Stimulated activated CD8-positive, alpha-beta memory T cell treated with anti-CD3 and anti-CD28 coated beads, Interleukin-7, amount 100 ng/mL, for 24 hours (primary cell): Measurements from ENCODE around the gene ADGRG2.

Experiments
- DNase-seq: peaks from one replicate; pipeline ENCODE4 v3.0.0-alpha.2; 2020; ENCODE audit warnings: low read depth

ADGRG2 gene, protein sequence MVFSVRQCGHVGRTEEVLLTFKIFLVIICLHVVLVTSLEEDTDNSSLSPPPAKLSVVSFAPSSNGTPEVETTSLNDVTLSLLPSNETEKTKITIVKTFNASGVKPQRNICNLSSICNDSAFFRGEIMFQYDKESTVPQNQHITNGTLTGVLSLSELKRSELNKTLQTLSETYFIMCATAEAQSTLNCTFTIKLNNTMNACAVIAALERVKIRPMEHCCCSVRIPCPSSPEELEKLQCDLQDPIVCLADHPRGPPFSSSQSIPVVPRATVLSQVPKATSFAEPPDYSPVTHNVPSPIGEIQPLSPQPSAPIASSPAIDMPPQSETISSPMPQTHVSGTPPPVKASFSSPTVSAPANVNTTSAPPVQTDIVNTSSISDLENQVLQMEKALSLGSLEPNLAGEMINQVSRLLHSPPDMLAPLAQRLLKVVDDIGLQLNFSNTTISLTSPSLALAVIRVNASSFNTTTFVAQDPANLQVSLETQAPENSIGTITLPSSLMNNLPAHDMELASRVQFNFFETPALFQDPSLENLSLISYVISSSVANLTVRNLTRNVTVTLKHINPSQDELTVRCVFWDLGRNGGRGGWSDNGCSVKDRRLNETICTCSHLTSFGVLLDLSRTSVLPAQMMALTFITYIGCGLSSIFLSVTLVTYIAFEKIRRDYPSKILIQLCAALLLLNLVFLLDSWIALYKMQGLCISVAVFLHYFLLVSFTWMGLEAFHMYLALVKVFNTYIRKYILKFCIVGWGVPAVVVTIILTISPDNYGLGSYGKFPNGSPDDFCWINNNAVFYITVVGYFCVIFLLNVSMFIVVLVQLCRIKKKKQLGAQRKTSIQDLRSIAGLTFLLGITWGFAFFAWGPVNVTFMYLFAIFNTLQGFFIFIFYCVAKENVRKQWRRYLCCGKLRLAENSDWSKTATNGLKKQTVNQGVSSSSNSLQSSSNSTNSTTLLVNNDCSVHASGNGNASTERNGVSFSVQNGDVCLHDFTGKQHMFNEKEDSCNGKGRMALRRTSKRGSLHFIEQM

GRCh38 chrX:19121898-19122640 lies at the start of gene ADGRG2:
Gene ADGRG2 (minus strand): TSS chrX:19122468. CDS start chrX:19068834, 53,634 bp downstream.
- DNase-seq = no peak

DNA sequence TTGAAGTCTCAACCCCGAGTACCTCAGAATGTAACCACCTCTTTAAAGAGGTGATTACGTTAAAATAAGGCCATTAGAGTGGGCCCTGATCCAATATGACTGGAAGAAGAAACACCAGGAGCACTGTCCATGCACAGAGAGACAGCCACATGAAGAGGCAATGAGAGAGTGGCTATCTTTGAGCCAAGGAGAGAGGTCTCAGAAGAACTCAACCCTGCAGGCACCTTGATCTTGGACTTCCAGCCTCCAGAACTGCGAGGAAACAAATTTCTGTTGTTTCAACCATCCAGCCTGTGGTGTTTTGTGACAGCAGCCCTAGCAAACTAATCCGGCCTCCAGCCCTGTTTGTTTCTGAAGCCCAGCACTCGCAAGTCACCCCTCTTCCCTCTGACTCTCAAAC lies 46.3 kb upstream of the ADGRG2 start:
- DNase-seq = no peak

DNA sequence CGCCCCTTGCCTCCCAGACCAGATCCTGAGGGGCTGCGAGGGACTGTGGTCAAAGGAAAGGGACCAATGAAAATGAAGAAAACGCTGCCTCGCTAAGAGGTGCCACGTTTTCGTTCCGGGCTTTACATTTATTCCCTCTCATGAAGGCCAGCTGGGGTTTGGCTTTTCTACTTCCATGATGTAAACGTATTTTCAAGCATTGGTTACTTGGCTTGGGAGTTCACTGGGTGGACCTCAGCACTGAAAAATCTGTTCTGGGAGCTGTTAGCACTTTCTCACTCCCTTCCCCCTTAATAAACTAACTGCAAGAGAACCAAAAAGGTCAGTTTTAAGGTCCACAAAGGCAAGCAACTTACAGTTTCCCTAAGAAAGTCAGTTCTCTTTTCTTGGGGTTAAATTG lies 40.6 kb upstream of the ADGRG2 start:
- no peak for DNase-seq

DNA sequence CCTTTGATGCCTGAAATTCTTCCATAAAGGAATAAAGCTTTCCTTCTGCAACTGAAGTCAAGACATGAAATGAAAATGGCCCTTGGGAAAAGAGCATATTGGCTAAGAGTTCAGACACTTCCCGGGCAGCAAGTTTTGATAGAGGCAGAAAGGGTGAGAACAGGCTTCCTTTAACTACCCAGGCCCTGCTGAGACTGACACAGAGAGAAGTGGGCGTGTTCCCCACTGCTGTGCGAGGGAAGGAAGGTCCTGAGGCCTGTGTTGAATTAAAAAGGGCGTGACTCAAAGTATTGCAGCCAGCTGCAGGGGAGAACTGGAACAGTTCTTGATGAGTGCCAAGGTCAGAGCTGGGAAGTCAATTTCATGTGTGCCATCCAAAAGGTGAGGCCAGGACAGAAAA lies 33.9 kb upstream of the ADGRG2 start:
- no peak for DNase-seq

- no peak for DNase-seq
Observed at GRCh38 chrX:19152762-19153161, 30.5 kb upstream of the ADGRG2 start.

- no peak for DNase-seq
Observed at GRCh38 chrX:19137067-19137466, 14.8 kb upstream of the ADGRG2 start.

- no peak for DNase-seq
Observed at GRCh38 chrX:19133784-19134183, 11.5 kb upstream of the ADGRG2 start.

GRCh38 chrX:19133231-19133630 lies 11.0 kb upstream of the ADGRG2 start:
- DNase-seq = no peak

DNA sequence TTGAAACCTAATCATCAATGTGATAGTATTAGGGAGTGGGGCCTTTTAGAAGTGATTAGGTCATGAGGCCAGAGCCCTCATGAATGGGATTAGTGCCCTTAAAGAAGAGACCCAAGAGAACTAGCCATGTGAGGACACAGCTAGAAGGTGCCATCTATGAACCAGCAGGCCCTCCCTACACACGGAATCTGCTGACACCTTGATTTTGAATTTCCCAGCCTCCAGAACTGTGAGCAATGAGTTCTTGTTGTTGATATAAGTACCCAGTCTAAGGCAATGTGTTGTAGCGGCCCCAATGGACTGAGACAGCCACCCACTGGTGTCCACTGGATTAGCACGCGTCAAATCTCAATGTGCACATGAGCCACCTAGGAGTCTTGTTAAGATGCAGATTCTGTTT lies 8.4 kb upstream of the ADGRG2 start:
- DNase-seq = no peak

DNA sequence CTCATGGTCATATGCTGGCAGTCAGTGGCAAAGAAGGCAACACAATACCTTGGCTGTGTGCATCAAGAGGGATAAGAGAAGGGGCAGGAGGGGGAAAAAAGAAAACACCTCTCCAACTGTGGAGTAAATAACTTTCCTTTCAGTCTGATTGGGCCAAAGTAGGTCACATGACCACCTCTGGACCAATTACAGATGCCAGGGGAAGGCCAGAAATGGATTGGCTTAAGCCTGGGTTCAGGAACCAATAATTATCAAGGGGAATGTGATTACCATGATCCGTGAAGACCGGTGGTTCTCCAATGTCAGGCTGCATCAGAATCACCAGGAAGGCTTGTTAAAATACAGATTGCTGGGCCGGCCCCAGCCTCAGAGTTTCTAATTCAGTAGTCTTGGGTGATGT lies 7.4 kb upstream of the ADGRG2 start:
- DNase-seq = no peak

DNA sequence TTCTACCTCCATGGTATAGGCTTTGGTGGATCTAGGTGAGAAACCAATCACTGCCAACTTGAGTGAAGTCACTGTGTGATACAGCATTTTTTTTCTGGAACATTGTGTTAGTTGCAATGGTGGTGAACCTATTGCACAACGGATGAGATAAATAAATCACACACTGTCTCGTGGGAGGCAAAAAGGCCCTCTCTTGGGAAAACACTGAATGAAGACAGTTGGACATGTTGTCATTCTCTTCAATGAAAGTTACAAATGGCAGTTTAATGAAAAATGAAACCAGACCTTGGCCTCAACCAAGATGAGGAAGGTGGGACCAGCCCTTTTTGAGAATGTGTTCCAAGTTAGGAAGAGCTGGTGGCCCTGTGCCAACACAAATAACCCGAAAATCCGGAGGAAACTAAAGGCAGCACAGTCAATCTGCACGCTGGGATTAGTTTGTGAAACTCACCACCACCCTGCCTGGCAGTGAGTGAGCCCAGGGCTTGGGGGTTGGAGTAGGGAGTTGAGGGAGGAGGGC lies 5.4 kb upstream of the ADGRG2 start:
- no peak for DNase-seq

- no peak for DNase-seq
Observed at GRCh38 chrX:19122641-19123009, 357 bp upstream of the ADGRG2 start.

DNA sequence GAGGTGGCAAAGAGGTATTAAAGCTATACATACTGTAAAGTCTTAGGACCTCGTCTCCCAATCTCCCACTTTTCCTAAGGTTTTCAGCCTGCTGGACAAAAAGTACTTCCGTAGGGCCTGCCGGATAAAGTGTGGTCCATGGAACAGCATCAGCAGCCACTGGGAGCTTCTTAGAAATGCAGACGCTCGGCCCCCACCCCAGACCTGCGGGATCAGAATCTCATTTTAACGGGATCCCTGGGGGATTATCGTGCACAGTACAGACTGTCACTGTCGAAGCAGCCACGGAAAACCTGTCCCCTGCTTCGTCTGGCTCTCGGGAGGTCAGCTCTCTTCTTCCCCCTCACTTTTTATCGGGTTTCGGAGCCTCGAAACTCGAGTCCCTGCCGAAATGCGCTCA lies 802 bp downstream of the ADGRG2 start:
- no peak for DNase-seq

- DNase-seq = no peak
Observed at GRCh38 chrX:19110642-19111041, 11.6 kb downstream of the ADGRG2 start.

DNA sequence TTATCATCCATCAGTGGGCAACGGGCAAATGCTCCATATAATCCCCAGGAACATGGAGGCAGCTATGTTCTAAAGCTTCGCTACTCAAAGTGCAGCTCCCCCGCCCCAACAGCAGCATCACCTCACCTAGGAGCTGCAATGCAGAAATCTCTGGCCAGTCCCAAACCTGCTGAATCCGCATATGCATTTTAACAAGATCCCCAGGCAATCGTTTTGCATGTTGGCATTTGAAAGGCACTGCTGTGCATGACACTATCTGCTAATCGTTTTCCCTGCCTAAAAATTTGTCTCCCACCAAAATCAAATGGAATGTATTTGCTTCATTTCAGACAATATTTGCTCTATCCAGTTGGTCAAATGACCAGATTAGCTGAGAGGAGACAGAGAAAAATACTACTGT lies 15.2 kb downstream of the ADGRG2 start:
- DNase-seq = no peak

GRCh38 chrX:19100586-19100985 lies 21.7 kb downstream of the ADGRG2 start:
- no peak for DNase-seq

- DNase-seq = no peak
Observed at GRCh38 chrX:19097553-19098283, 24.6 kb downstream of the ADGRG2 start.

GRCh38 chrX:19096586-19096985 lies 25.7 kb downstream of the ADGRG2 start:
- DNase-seq = no peak

GRCh38 chrX:19094654-19095053 lies 27.6 kb downstream of the ADGRG2 start:
- DNase-seq = no peak

GRCh38 chrX:19091596-19091995 lies 30.7 kb downstream of the ADGRG2 start:
- no peak for DNase-seq

- DNase-seq = no peak
Observed at GRCh38 chrX:19089555-19090040, 32.7 kb downstream of the ADGRG2 start.
